ENCODE measurements around the gene JSRP1.

- TF ChIP-seq CTCF (IDR thresholded peaks at IDR 0.05; ENCODE audit: low read depth, low read length, missing input control) (no peak), REST (IDR thresholded peaks at IDR 0.05) (no peak), RAD21 (IDR thresholded peaks at IDR 0.05) (no peak), YY1 (IDR thresholded peaks at IDR 0.05) (no peak)
These were observed 18.4 kb downstream of the JSRP1 start for GRCh38 chr19:2237869-2238153.
